Bone marrow (tissue), 2 donors: Measurements from ENCODE around the gene RARB.
A peak's percentile ranks its signal among the peaks of the same experiment; 100 is the strongest.

Experiments used
- DNase-seq, 2 donors: peaks; one replicate each; lab custom pipeline; 2025; lab: John Stamatoyannopoulos, UW

The RARB gene

GRCh38 chr3:25604107-25604805, 176.2 kb downstream of the RARB start:
- DNase-seq, result peak in 1 of 2 donors; percentile 60

GRCh38 chr3:25610167-25610566, 182.1 kb downstream of the RARB start:
- no peak for DNase-seq

- no peak for DNase-seq
These were observed 182.7 kb downstream of the RARB start for GRCh38 chr3:25610779-25611178.

GRCh38 chr3:25611193-25611592, 183.1 kb downstream of the RARB start:
- DNase-seq, result no peak

- DNase-seq, result no peak
These were observed 190.0 kb downstream of the RARB start for GRCh38 chr3:25618028-25618427.

GRCh38 chr3:25619382-25619781, 191.3 kb downstream of the RARB start:
- DNase-seq, result no peak

GRCh38 chr3:25620493-25620892, 192.4 kb downstream of the RARB start:
- no peak for DNase-seq

GRCh38 chr3:25621087-25621486, 193.0 kb downstream of the RARB start:
- DNase-seq, result no peak

- no peak for DNase-seq
These were observed 203.9 kb downstream of the RARB start for GRCh38 chr3:25631989-25632388.

- no peak for DNase-seq
These were observed 205.9 kb downstream of the RARB start for GRCh38 chr3:25633919-25634318.

GRCh38 chr3:25635038-25635437, 207.0 kb downstream of the RARB start:
- DNase-seq, result no peak
